NOMO-1 treated with dmso at 0.1 percent for 144 hours (cell line): ENCODE measurements around the gene TNFRSF18.

ENCODE experiments used
- DNase-seq: peaks from one replicate; lab custom pipeline; 2025; ENCODE audit not compliant: unreplicated experiment; lab: John Stamatoyannopoulos, UW

Gene TNFRSF18

GRCh38 chr1:1240822-1241587 is 34.6 kb upstream of the TNFRSF18 start:
- DNase-seq = no peak

GRCh38 chr1:1240348-1240732 is 33.9 kb upstream of the TNFRSF18 start:
- DNase-seq = no peak

DNA sequence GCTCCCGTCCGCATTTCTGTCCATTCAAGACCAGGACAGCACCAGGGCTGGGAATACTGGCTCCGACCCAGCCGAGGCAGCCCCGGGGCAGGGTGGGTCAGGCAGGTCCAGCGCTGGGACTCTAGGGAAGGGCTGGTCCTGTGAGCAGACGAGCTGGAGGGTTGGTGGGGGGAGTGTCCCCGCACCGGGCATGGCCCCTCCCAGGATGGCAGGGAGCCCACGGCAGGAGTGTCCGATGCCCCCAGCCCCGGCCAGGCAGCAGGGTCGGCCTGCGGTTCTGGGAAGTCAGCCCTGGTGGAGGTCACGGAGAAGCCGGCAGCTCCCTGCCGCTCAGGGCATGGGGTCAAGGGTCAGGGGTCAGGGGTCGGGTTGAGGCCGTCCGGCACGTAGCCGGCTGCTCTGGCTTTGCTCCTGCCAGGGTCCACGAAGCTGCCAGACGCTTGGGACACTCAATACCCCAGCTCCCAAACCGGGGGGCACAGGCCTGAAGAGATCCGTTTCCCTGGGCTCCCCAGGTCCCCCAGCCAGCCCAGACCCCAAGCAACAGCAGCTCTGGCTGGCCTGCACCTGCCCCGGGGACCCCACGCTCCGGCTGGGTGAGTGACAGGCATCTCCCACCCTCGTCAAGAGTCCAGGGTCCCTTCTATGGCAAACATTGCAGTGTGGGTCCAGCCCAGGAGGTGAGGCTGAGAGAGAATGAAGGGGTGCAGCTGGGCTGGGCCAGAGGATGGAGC is 33.4 kb upstream of the TNFRSF18 start:
- DNase-seq = no peak

DNA sequence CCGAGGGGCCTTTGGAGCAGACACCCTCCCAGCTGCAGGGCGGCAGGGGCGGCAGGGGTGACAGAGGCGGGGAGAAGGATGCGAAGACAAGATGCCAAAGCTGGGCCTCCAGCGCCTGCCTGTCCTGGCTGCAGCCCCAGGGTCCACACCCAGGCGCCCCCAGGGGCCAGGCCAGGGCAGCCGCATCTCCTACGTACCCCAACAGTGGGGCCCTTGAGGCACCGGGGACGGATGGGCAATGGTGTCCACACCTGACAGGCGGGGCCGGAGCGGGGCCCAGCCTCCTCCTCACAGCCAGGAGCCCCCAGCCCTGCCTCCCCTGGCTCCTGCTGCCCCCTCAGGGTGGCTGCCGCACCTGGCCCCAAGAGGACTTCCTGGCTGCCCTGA is 32.8 kb upstream of the TNFRSF18 start:
- no peak for DNase-seq

DNA sequence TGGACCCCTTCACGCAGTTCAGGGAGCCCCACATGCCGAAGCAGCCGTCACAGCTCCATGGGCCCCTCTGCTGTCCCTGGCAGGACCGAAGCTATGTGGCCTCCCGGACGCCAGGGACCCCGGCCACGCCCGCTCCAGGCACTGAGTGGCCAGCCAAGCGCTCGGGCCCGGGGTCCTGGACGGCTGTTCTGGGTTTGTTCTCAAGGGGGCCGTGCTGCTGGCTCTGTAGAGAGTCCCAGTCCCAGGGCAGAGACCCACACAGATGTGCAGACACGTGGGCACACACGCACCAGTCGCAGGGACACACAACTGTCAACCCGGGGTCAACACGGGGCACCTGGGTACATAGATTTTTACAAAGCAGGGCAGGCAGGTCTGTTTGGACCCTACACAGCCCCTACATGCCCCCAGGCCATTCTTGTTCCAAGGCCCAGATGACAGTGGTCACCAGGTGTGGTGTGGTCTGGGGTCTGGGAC is 32.3 kb upstream of the TNFRSF18 start:
- no peak for DNase-seq

DNA sequence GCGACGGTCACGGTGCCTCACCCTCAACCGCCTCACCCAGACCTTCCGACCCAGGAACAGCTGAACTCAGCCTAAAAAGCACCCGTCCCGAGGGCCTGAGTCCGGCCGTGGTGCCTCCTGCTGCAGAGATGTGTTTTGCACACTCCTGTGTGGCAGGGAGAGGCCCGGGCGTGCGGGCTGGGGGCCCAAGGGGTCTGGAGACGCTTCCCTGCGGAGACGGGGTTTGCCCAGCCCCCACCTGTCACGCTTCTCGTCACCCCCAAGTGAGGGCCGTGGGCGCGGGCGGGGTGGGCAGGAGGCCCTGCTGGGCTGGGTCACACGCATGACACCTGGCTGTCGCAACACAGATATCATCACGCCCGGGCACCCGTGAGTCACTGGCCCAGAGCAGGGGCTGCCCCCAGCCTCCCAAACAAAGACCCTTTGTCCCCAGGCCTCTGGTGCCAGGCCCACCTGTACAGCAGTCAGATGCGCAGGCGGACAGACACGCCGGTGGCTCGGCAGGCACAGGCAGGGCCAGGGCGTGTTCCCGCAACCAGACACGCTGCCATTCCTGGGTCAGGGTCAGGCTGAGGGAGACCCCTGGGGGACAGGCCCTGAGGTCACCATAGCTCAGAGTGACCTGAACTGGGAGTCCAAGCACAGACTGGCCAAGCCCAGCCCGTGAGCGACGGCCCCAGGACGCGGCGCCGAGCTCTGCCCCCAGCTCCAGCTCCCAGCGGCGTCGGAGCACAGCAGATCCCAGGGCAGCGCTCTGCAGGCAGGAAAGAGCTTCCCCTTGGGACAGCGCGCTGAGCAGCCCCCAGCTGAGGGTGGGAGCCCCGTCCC is 31.7 kb upstream of the TNFRSF18 start:
- no peak for DNase-seq

- no peak for DNase-seq
Observed at GRCh38 chr1:1236945-1237873, 30.8 kb upstream of the TNFRSF18 start.

- no peak for DNase-seq
Observed at GRCh38 chr1:1236176-1236763, 29.9 kb upstream of the TNFRSF18 start.

DNA sequence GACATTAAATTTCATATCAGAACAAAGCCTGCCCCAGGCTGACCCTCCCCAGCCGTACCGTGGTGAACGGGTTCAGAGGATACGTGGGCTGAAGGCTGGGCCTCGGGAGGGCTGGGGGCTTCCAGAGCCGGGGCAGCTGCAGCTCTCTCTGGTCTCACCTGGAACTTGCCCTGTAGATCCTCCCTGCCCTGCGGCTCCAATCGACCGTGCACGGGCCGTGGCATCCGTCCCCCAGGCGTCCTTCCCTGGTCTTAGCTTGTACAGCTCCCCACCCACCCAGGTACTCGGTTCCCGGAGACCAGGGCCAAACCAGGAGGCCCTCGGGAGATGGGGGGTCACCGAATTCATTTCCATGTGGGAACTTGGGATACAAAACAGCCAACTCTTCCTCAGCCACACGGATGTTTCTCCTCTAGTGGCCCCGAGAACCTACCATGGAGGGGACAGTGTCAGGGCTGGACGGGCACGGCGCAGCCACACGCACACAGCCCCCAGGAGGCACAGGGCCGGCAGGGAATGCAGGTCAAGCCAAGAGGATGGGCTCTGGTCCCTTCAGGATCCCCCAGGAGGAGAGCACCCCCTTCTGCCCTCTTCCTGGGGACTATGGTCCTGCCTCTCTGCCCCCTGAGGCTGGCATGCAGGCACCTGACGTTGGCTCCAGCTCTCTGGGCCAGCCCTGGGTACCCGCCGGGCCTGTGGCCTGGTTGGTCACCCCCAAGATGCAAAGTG is 28.8 kb upstream of the TNFRSF18 start:
- DNase-seq = no peak

DNA sequence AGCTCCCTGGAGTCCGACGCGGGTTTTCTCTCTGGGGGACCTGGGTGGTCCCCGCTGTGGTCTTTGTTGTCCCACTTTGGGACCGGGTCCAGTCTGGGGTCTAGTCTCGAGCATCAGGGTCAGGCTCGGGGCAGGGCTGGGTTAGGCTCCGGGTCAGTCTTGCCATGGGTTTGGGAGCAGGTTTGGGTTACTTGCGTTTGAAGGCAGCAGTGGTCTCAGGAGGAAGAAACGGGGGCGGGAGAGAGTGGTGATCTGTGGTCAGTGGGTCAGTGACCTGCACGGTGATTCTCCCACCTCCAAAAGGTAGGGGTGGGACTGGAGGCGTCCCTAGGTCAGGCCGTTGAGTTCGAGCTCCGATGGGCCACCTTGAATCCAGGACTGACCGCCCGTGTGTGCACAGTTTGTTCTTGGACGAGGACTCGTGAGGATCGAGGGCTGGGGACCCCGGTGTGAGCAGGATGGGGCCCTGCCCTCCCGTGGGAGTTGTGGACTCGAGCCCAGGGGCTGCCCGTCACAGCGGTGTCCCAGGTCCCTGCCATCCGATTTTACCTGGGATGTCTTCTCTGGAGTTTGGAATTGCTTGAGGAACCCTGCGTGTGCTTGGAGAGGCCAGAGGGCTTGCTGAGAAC is 27.9 kb upstream of the TNFRSF18 start:
- no peak for DNase-seq

DNA sequence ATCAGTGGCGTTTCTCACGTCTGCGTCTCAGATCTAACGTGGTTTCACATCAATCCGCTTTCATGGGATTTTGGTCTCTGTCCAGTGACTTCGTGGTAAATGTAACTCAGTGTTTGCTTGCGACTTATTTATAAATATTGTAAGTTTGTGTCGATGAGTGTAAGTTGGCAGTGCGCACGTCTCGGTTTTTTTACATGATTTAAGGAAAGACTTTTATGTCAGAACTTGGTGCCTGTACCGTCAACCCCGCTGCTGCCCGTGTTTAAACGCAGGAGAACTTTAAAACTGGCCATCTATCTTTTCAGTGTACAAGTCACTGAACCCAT is 27.1 kb upstream of the TNFRSF18 start:
- DNase-seq = no peak

GRCh38 chr1:1232796-1233566 is 26.6 kb upstream of the TNFRSF18 start:
- DNase-seq = no peak

DNA sequence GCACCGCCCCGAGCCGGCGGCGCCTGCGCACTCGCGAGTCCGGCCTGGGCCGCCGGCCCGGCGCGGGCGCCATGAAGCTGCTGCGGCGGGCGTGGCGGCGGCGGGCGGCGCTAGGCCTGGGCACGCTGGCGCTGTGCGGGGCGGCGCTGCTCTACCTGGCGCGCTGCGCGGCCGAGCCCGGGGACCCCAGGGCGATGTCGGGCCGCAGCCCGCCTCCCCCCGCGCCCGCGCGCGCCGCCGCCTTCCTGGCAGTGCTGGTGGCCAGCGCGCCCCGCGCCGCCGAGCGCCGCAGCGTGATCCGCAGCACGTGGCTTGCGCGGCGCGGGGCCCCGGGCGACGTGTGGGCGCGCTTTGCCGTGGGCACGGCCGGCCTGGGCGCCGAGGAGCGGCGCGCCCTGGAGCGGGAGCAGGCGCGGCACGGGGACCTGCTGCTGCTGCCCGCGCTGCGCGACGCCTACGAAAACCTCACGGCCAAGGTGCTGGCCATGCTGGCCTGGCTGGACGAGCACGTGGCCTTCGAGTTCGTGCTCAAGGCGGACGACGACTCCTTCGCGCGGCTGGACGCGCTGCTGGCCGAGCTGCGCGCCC is 25.9 kb upstream of the TNFRSF18 start, which contains the start of gene B3GALT6:
TSS of gene B3GALT6 (plus strand) at position 30 of the 588 bp plus-strand sequence. CDS start at position 72, 42 bp downstream.
- no peak for DNase-seq

- peak; percentile 91 for DNase-seq
Observed at GRCh38 chr1:1231400-1232207, 25.2 kb upstream of the TNFRSF18 start, which contains the start of gene SDF4. Gene SDF4 (minus strand): TSS chr1:1232001. CDS start chr1:1228772, 3,229 bp downstream.

DNA sequence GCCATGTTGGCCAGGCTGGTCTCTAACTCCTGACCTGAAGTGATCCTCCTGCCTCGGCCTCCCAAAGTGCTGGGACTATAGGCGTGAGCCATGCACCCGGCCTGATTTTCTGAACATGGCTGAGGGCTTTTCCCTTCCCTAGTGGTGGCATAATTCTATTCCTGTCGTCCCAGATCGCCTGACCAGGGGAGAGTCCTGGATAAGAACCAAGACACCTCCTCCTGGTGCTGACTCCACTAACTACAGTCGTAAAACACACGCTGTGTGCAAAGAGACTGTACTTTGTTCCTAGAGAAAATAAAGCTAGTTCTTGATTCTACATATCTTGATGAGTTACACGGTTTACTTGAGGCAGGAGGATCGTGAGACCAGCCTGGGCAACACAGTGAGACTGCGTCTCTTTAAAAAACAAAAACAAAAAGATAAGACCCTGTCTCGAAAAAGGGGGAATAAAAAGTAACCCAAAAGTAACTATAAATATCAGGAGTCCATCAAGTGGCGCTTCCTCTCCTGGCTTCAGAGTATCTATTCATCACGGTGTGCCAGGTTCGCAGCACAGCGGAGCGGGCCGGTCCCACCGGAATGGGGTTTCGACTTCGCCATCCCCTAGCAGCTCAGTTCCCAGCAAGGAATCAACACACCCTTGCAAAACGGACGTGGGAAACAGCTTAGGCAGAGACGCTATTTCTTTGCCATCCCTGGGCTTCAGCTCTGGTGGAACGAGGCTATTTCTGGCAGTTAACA is 24.4 kb upstream of the TNFRSF18 start:
- DNase-seq = no peak

GRCh38 chr1:1229770-1230169 is 23.4 kb upstream of the TNFRSF18 start:
- no peak for DNase-seq
